Lower leg skin (tissue), 3 donors: ENCODE measurements around the gene POLQ.

ENCODE experiments used
- CTCF ChIP-seq, 3 donors: fragments of 450-650 bp; IDR thresholded peaks; one replicate each; pipeline ENCODE4 v1.5.1; 2016; ENCODE audit warnings: antibody characterized with exemption in 3 of 3, mild to moderate bottlenecking in 3 of 3, moderate library complexity in 2 of 3
- POLR2A ChIP-seq, 2 donors: fragments of 450-650 bp; IDR thresholded peaks; one replicate each; pipeline ENCODE4 v1.6.1; 2016 to 2017; ENCODE audit warnings: antibody characterized with exemption in 2 of 2, mild to moderate bottlenecking in 1 of 2, moderate library complexity in 1 of 2

GRCh38 chr3:121508389-121508788, 37.4 kb downstream of the POLQ start:
- TF ChIP-seq CTCF (IDR thresholded peaks at IDR 0.05) (no peak), POLR2A (IDR thresholded peaks at IDR 0.05) (no peak)
